Transverse colon (tissue), 4 donors: ENCODE results near the gene ZNF75A.

ENCODE experiments used
- POLR2A ChIP-seq: fragments of 450-650 bp; IDR thresholded peaks from one replicate; pipeline ENCODE4 v1.6.1; 2016; ENCODE audit warnings: antibody characterized with exemption, mild to moderate bottlenecking, moderate library complexity
- POLR2AphosphoS5 ChIP-seq, 3 donors: sonication (generic); formaldehyde crosslinking; IDR thresholded peaks; one replicate each; pipeline ENCODE4 v1.6.1; 2016; ENCODE audit warnings: antibody characterized with exemption in 3 of 3
- TF ChIP-seq, protein P1 (sequence below), 5 experiments: fragments of 200-600 bp in 3 of 5; fragments of 450-650 bp in 2 of 5; sonication (generic) in 3 of 5; IDR thresholded peaks; 1 replicate in 2 of 5; 2 replicates in 3 of 5; pipeline ENCODE4 v1.5.1; 2016 to 2017; ENCODE audit warnings: antibody characterized with exemption in 5 of 5, inconsistent platforms in 3 of 5, mild to moderate bottlenecking in 2 of 5, moderate library complexity in 1 of 5

DNA sequence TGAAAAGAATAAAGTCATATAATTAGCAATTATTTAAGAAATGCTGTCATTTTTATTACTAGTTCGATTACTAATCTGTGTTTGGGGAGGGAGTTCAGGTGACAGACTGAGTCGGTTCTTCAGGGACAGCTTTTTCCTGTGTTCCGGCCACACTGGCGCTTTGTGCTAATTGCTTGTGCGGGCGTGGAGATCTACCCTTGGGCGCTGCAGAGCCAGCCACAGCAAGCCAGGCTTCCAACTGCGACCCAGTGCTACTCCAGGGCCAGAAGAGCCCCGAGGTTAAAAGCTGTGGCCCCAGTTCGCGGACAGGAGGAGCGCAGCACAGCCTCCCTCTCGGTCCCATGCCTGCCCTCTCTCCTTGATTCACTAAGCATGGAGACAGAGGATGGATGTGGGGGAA lies 43.9 kb downstream of the ZNF75A start:
- TF ChIP-seq, protein P1, sequence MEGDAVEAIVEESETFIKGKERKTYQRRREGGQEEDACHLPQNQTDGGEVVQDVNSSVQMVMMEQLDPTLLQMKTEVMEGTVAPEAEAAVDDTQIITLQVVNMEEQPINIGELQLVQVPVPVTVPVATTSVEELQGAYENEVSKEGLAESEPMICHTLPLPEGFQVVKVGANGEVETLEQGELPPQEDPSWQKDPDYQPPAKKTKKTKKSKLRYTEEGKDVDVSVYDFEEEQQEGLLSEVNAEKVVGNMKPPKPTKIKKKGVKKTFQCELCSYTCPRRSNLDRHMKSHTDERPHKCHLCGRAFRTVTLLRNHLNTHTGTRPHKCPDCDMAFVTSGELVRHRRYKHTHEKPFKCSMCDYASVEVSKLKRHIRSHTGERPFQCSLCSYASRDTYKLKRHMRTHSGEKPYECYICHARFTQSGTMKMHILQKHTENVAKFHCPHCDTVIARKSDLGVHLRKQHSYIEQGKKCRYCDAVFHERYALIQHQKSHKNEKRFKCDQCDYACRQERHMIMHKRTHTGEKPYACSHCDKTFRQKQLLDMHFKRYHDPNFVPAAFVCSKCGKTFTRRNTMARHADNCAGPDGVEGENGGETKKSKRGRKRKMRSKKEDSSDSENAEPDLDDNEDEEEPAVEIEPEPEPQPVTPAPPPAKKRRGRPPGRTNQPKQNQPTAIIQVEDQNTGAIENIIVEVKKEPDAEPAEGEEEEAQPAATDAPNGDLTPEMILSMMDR (IDR thresholded peaks at IDR 0.05): no peak
- no peak for TF ChIP-seq POLR2AphosphoS5 (IDR thresholded peaks at IDR 0.05)
- TF ChIP-seq POLR2A: no peak
